Measurements from ENCODE around the gene ACOX1.
A peak's percentile ranks its signal among the peaks of the same experiment; 100 is the strongest.

ACOX1 gene

DNA sequence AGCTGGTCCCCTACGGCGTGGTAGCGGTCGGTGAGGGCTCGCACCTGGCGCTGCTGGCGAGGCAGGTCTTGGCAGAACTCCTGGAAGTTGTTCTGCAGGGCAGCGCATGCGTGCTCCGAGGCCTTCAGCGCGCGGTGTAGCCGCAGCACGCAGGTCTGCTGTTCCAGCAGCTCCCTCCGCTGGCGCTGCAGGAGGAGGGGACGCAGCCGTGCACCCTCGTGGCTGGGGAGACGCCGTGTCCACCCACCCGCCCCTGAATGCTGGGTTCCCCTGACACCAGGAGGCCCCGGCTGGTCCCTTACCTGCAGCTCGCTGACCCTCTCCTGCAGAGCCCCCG is 35.9 kb upstream of the ACOX1 start:
- H3K27ac ChIP-seq: no peak overlapping the region
- TF ChIP-seq, protein P1, sequence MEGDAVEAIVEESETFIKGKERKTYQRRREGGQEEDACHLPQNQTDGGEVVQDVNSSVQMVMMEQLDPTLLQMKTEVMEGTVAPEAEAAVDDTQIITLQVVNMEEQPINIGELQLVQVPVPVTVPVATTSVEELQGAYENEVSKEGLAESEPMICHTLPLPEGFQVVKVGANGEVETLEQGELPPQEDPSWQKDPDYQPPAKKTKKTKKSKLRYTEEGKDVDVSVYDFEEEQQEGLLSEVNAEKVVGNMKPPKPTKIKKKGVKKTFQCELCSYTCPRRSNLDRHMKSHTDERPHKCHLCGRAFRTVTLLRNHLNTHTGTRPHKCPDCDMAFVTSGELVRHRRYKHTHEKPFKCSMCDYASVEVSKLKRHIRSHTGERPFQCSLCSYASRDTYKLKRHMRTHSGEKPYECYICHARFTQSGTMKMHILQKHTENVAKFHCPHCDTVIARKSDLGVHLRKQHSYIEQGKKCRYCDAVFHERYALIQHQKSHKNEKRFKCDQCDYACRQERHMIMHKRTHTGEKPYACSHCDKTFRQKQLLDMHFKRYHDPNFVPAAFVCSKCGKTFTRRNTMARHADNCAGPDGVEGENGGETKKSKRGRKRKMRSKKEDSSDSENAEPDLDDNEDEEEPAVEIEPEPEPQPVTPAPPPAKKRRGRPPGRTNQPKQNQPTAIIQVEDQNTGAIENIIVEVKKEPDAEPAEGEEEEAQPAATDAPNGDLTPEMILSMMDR (conservative IDR thresholded peaks at IDR 0.05; ENCODE audit: low read depth): no peak
- DNase-seq (ENCODE audit: low spot score): no peak
- CTCF ChIA-PET: interaction anchor here (0.6 to 1.6 kb wide), 11 partner anchors 10 to 399 kb away, joined by 3 to 20 read pairs (median 5); no protein-coding TSS in a partner anchor
- POLR2A ChIA-PET (ENCODE audit: low non-redundant PET): no interaction called here

DNA sequence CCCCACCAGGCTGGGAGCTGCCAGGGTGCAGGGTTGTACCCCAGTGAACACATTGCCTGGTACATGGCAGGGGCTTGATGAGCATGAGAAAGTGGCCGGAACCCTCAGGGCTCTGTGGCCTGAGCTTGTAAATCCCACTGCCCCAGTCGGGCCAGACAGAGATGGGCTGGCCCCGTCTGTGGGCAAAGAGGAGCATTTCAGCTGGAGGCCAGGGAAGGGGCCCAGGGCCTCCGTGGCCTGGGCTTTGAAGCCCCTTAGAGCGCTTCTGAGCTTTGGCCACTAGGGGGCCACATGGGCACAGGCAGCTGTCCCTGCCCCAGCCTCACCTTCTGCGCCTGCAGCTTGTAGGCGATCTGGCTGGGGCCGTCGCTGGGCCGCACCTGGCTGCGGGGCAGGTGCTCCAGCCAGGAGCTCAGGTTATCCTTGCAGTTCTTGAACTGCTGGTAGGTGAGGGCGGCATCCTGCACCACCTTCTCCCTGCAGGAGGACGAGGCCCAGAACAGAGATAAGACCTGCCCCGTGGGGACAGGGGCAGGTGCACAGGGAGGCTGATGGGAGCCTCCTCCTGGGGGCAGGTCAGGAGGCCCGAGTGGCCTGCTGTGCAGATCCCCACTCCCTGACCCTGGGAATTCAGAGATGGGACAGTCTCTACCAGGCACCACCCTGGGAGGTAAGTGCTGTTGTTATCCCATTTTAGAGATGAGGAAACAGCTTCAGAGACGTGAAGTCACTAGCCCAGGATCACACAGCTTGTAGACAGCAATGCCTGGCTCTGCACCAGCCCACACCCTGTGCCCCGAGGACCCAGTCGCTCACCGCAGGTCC is 35.3 kb upstream of the ACOX1 start:
- peak; percentile 71 for DNase-seq (ENCODE audit: low spot score)
- CTCF ChIA-PET: interaction anchor here (0.6 to 1.6 kb wide), 20 partner anchors 9 to 1216 kb away, joined by 3 to 20 read pairs (median 4); no protein-coding TSS in a partner anchor
- TF ChIP-seq, protein P1 (conservative IDR thresholded peaks at IDR 0.05; ENCODE audit: low read depth): peak; percentile 98
- POLR2A ChIA-PET (ENCODE audit: low non-redundant PET): no interaction called here
- peak overlapping the region; percentile 6 for H3K27ac ChIP-seq

DNA sequence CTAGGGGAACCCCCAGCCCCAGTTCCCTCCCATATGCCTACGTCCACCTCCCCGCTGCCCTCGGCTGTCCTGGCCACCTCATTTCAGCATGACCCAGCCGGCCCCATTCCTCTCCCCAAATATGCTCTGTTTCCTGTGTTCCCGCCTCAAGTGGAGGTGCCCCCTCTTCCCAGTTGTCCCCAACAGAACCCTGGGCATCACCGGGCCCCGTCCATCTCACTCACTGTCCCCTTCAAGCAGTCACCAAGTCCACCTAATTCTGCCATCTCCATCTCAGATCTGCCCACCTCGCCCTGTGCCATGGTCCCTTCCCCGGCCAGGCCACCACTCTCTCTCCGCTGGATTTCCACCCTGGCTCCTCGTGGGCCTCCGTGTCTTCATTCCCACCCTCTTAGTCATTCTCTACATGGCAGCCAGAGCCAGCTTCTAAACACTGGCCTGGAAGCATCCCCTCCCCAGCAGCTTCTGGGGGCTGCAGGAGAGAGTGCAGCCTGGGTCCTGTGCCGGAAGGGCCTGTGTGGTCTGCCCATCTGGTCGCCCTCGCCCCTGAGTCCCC is 34.5 kb upstream of the ACOX1 start:
- ChIA-PET POLR2A (ENCODE audit: low non-redundant PET) (no interaction called here), CTCF (interaction anchor here (0.6 to 1.8 kb wide), 11 partner anchors 10 to 1215 kb away, joined by 3 to 20 read pairs (median 4); partner anchors contain the start of gene CDK3)
- TF ChIP-seq, protein P1 (conservative IDR thresholded peaks at IDR 0.05; ENCODE audit: low read depth): no peak

DNA sequence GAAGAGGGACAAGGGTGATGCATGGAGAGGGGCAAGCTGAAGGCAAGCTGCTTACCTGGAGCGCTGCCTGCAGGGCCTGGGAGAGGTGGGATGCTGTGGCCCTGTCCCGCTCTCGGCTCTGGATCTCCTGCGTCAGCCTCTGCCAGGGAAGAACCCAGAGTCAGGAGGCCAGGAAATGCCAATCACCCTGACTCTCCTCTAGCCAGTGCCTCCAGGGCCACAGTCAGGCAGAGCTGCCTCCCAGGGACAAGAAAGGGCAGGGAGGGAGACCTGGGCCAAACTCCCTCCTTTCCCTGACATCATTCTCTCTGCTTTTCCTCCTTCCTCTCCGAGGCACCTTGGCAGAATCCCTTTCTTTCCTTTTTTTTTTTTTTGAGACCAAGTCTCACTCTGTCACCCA is 33.0 kb upstream of the ACOX1 start:
- TF ChIP-seq, protein P1 (conservative IDR thresholded peaks at IDR 0.05; ENCODE audit: low read depth): no peak
- no peak for DNase-seq (ENCODE audit: low spot score)
- CTCF ChIA-PET: interaction anchor here (0.9 to 1.8 kb wide), 2 partner anchors 12 to 268 kb away, joined by 5 read pairs; partner anchors contain the start of gene CDK3
- H3K27ac ChIP-seq: peak overlapping the region; percentile 21; the same call in 1 of the 2 replicates
- POLR2A ChIA-PET (ENCODE audit: low non-redundant PET): no interaction called here

More for the DNA sequence above, 34.5 kb upstream of the ACOX1 start:
- no peak for DNase-seq (ENCODE audit: low spot score)
- peak overlapping the region; percentile 6; the same call in 1 of the 2 replicates for H3K27ac ChIP-seq

DNA sequence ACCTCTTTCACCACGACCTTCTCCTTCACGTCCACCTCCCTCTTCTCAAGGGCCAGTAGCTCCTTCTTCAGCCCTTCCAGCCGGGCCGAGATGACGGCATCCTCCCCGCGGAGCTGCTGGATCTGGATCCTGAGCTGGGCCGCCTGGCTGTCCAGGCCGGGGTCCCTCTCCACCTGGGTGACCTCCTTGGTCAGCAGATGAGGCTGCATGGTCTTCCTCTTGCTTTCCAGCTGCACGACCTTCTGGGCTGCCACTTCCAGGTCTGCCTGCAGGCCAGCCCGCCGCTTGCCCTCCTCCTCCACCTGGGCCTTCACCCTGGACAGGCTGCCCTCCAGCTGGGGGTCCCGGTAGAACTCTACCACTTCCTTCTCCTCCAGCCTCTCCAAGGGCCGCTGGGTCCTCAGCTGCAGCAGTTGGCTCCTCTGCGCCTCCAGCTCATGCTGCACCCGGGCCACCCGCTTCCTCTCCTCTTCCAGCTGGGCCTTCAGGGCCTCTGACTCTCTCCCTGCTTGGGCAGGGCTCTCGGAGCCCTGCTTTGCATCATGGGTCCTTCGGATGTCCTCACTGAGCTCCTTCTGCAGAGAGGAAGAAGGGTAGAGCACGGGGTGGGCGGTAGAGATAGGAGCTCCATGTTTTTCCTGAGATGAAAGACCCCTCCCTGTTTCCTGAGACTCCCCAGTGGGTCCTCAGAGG is 31.1 kb upstream of the ACOX1 start:
- POLR2A ChIA-PET (ENCODE audit: low non-redundant PET): no interaction called here
- CTCF ChIA-PET: interaction anchor here (0.7 to 1.1 kb wide), 2 partner anchors 10 to 114 kb away, joined by 3 to 5 read pairs; partner anchors contain the start of gene CDK3
- TF ChIP-seq, protein P1 (conservative IDR thresholded peaks at IDR 0.05; ENCODE audit: low read depth): no peak
- H3K27ac ChIP-seq: no peak overlapping the region
- DNase-seq (ENCODE audit: low spot score): no peak

DNA sequence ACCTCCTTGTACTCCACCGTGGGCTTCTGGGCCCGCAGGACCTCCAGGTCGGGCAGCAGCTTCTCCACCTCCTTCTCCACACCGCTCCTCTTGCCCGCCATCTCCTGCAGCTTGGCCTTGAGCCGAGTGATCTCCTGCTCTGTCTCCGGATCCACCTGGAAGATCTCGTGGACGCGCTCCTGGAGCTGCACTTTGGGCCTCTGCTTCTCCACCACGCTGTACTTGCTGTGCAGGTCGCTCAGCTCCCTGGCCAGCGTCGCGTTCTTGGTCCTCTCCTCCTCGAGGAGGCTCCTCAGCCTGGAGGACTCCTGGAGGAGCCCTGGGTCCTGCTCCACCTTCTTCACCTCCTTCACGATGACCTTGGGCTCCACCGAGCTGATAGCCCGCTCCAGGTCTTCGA is 30.5 kb upstream of the ACOX1 start:
- H3K27ac ChIP-seq: no peak overlapping the region
- ChIA-PET POLR2A (ENCODE audit: low non-redundant PET) (no interaction called here), CTCF (interaction anchor here (0.7 to 1.6 kb wide), 2 partner anchors 105 to 113 kb away, joined by 3 to 4 read pairs; partner anchors contain the start of gene MRPL38)
- TF ChIP-seq, protein P1 (conservative IDR thresholded peaks at IDR 0.05; ENCODE audit: low read depth): no peak
- no peak for DNase-seq (ENCODE audit: low spot score)

Measured in RWPE1 (cell line).